Activated naive CD4-positive, alpha-beta T cell treated with anti-CD3 and anti-CD28 coated beads, Interleukin-2, amount 50 U/mL, for 16 hours (primary cell): Measurements from ENCODE around the gene SLC2A8.

Experiments
- DNase-seq: peaks from one replicate; pipeline ENCODE4 v3.0.0-alpha.2; 2020

The SLC2A8 gene

DNA sequence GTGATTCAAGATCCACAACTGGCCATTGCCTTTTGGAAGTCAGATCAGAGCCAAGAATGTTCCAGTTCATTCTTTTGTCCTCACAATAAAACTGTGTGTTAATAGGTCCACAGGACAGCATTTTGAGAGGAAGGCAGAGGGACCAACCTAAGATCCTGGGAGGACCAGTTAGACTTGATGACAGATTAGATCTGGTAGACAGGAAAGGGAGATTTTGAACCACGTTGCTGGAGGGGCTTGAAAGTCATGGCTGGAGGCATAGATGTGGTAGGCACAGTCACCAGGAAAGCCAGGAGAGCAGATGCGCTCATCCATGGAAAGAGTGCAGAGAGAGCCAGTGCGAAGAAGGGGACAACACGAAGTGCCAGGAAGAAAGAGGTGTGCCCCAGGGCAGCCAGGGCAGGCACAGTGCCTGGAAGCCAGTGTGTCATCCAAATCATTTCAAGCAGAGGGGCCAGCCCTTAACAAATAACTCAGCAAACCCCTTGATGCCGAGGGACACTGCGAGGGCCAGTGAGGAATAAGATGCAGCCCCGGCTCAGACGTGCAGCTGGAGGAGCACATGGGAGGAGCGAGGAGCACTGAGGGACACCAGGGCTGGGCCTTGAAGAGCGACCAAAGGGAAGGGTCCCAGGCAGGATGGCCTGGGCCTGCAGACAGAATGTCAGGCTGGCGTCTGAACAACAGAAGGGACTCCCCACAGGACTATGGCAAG lies 12.8 kb upstream of the SLC2A8 start:
- no peak for DNase-seq

DNA sequence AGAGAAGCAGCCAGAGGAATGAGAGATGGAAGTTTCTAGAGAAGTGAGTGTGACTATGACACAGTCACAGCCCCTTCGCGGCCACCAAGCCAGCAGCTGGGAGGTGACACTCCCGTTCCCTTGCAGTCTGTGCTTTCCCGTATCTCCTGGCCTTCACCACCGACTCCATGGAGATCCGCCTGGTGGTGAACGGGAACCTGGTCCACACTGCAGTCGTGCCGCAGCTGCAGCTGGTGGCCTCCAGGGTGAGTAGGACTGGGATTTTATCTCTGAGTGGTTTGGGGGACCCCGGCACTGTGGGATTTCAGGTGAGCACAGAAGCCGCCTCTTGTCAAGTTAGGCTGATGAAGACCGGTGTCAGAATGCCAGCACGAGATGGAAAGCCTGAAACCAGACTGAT lies 12.1 kb upstream of the SLC2A8 start:
- no peak for DNase-seq

DNA sequence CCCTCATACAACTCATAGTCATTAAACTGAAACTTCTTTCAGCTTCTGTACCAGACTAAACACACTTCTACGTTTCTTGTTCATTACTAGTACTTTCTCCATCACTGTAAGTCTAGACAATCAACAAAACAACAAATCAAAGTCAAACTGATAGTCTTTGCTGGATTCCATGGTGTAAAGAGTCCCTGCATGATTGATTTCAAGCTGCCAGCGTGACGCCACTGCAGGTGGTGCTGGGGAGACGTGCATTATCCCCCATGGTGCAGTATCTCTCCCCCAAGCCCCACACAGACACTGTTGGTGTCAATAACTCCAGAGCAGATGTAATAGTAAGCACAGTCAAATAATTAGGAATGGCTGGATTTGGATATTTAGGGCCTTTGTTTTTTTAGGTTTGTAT lies 10.7 kb upstream of the SLC2A8 start:
- DNase-seq, result no peak

DNA sequence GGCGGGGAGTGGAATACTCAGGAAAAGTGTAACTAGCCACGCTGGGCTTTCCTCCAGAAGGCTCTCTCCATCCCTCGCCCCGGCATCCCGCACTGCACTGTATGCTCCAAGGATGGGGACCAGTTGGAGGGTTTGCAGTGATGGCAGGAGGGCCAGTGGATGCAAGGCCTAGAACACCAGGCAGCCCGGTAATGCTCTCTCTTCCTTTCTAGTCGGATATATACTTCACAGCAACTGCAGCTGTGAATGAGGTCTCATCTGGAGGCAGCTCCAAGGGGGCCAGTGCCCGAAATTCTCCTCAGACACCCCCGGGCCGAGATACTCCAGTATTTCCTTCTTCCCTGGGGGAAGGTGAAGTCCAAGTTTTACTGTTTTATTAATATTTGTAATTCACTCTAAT lies 10.0 kb upstream of the SLC2A8 start:
- DNase-seq, result no peak

DNA sequence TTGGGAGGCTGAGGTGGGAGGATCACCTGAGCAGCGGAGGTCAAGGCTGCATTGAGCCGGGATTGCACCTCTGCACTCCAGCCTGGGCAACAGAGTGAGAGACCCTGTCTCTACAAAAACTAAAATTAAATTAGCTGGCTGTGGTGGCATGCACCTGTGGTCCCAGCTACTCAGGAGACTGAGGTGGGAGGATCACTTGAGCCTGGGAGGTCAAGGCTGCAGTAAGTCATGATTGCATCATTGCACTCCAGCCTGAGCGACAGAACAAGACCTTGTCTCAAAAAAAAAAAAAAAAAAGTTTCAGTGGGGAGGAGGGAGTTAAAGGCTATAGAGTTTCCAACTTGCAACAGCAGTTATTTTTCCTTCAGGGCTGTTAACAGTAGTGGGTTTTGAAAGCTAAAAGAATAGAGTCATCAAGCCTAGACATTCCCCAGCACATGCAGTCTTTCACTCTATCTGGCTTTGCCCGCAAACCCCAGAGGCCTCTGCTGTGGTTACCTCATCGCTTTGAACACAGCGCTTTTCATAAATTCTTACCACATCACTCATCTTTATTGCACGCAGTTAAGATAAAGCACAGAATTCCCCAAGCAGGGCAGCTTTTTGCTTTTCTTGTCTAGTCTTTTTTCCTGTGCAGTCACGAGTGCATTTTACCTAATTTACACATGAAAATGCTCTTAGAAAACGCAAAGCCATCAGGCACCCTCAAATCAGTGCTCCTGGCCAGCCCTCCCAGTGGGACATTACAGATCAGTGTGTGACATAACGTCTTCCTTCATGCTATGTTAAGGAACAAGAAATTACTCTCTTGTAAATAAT lies 8.7 kb upstream of the SLC2A8 start:
- DNase-seq, result peak; percentile 83

DNA sequence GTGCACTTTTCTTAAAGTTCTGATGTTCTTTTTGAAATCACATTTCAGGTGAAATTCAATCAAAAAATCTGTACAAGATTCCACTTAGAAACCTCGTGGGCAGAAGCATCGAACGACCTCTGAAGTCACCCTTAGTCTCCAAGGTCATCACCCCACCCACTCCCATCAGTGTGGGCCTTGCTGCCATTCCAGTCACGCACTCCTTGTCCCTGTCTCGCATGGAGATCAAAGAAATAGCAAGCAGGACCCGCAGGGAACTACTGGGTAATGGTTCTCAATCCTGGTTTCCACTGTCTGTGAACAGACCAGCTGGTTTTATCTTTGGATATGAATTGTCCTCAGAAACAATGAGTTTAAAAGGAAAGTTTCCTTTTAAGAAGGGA lies 8.1 kb upstream of the SLC2A8 start:
- DNase-seq, result no peak

DNA sequence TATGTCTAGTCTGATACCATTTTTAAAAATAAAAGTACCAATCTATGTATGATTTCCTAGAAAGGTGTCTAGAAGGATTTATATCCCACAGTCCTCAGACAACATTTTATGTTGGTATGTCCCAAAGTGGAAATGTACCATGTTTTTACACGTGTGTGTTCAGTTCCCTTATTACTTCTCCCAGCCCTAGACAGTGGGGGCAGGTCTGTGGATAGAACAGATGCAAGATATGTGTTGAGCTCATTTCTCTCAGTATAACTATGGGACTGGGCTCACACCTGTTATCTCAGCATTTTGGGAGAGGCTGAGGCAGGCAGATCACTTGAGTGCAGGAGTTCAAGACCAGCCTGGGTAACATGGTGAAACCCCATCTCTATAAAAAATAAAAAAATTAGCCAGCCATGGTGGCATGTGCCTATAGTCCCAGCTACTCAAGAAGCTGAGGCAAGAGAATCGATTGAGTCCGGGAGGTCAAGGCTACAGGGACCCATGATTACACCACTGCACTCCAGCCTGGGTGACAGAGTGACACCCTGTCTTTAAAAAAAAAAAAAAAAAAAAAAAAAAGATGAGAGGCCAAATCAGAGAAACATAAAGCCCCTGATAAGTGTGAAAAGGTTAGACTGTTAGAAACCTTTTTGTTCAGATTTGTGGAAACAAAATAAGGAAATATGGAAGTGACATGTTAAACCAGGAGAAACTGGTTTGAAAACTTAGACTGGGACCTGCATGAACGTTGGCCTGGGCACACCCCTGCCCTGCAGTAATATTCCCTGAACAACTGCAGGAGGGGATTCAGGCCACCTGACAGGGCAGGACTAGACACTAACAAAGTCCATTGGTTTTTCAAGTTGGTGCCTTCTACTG lies 7.4 kb upstream of the SLC2A8 start:
- DNase-seq, result no peak

DNA sequence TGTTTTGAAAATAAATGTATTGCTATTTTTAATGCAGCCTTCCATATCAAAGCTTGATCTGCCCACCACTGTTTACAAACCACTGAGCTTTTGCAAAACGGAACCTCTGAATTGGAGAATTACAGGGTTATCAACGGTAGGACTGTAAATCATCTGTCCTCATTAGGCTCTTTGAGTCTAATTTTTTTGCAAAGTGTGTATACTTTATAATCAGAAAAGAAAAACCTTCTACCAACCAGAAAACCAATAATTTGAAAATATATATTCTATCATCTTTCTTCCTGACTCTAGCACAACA lies 6.8 kb upstream of the SLC2A8 start:
- no peak for DNase-seq

DNA sequence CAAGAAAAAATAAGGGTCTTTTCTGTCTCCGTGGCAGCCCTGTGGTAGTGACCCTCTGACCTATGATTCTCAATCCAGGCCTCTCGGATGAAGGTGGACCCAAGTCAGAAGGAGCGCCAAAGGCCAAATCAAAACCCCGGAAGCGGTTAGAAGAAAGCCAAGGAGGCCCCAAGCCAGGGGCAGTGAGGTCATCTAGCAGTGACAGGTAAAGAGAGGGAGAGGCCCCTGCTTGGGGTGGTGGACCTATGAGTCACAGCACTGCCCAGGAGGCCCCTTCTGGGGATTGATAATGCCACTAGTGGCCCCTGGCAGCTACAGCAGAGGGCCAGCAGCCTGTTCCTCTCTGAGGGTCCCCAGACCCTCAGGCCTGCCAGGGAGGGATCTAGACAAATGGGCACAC lies 6.4 kb upstream of the SLC2A8 start:
- DNase-seq, result no peak

DNA sequence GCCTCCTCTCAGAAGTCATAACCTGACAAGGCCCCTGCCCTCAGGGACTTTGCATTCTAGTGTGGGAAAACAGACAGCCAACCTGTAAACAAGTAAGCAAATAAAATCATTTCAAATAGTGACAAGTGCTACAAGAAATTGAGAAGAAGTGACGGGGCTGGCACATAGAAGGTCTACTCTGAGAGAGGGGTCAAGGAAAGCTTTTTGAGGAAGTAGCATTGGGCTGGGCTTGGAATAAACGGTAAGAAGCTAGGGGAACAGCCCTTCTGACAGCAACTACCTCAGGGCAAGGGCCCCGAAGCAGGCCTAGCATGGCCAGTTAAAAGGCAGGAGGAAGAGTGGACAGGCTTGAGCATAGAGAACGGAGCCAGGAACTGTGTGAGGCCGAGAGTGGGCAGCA lies 4.8 kb upstream of the SLC2A8 start:
- no peak for DNase-seq

DNA sequence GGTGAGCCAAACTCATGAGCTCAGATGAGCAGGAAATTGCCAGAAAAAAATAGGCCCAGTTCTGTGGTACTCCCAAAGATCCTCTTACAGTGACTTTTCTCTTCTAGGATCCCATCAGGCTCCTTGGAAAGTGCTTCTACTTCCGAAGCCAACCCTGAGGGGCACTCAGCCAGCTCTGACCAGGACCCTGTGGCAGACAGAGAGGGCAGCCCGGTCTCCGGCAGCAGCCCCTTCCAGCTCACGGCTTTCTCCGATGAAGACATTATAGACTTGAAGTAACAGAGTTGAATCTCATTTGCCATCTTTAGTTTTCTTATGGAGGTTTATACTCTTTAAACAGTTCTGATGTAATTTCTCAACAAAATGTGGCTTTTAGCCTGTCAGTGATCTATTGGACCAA lies 4.0 kb upstream of the SLC2A8 start:
- no peak for DNase-seq

DNA sequence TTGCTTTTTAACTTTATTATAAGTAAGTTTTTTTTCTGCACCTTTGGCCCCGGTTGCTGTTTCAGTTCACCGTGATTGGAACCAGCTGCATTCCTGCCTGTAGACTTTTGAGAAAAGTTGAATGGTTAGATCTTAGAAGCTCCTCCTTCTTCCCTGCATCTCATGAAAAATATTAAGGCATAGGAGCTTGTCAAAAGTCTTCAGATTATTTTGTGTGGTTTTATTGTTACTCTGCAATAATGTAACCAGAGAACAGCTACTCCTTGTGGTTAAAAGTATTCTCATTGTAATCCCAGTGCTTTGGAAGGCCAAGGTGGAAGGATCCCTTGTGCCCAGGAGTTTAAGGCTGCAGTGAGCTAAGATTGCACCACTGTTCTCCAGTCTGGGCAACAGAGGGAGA lies 3.3 kb upstream of the SLC2A8 start:
- DNase-seq, result no peak

DNA sequence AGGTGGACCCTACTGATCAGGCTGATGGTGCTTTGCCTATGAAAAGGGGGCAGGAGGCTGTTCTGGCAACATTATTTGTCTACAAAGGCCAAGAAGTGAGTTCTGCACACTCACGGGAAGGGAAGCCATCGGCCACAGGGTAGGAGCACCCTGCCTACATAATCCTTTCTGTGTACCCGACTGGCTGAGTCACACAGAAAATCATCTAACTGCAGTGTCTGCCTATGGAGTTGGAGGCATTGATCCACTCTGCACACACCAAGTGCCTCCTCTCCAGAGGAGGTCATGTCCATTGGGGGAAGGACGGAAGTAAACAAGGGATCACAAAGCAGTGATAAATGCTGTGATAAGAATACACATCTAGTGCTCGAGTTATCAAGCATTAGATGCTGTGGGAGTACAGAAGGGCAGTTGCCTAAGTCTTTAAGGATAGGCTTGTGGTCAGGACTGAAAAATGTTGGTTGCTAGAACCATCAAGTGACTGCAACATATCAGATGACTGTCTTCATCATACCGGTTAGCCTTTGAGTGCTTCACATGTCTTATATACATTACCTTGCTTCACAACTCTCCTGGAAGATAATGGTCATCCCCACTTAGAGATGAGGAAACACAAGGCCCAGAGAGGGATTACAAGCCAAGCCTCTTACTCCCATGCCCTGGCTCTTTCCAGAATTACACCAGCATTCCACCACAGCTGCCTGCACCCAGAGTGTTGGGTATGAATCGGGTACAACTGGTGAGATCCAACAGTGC lies 1.3 kb upstream of the SLC2A8 start:
- no peak for DNase-seq

DNA sequence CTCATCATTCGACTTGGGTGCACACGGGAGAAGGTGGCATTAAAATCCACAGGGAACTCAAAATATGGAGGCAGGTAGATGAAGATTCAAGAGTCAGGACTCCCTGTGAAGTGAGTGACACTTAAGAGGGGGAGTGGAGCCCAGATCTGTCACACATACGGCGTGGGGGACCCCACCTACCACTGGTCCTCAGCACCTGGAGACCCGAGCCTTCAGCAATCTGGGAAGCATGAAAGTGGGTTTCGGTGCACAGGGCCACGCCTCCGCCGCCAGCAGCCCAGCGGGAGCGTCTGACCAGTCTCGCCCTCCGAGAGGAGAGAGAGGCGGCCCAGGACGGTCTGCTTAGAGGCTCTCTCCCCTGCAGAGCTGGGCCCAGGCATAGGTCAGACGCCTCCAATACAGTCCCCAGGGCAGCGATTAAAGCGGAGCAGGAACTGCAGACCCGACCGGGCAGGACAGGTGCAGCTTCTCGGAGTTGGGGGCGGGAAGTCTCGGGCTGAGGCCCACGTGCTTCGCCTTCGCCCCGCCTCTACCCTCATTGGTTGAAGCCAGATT lies 639 bp upstream of the SLC2A8 start:
- no peak for DNase-seq

DNA sequence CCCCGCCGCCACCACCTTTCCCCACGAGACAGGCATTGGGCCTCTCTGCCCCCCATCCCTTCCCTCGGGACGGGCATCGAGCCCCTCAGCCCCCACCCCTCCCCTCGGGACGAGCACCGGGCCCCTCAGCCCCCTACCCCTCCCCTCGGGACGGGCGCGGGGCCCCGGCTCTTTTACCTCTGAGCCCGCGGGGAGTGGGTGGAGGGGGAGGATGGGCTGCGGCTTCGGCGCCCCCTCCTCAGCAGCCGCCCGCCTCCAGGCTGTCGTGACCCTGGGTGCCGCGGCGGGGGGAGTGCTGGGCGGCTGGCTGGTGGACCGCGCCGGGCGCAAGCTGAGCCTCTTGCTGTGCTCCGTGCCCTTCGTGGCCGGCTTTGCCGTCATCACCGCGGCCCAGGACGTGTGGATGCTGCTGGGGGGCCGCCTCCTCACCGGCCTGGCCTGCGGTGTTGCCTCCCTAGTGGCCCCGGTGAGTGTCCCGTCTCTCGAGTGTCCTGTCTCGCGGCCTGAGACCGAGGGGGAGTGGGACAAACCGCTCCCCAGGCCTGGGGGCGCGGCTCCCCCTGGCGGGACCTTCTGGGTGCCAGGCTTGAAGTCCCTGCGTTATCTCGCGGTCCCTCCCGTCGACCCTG lies 791 bp downstream of the SLC2A8 start:
- peak; percentile 33 for DNase-seq

DNA sequence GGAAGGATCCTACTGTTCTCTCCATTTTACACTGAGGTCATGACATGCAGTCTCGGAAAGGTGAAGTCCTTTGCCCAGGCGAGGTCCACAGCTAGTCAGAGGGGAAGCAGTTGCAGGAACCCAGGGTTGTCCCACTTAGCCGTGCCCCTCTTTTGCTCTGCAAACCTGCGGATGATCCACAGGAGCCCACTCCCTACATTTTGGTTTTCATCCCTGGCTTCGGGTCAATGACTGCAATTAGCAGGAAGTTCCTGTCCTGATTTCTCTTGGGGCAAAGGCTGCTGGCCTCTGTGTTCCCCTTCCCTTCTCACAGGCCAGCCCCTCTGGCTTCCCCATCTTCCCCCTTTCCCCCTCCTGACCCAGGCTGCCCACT lies 1.3 kb downstream of the SLC2A8 start:
- DNase-seq, result no peak

DNA sequence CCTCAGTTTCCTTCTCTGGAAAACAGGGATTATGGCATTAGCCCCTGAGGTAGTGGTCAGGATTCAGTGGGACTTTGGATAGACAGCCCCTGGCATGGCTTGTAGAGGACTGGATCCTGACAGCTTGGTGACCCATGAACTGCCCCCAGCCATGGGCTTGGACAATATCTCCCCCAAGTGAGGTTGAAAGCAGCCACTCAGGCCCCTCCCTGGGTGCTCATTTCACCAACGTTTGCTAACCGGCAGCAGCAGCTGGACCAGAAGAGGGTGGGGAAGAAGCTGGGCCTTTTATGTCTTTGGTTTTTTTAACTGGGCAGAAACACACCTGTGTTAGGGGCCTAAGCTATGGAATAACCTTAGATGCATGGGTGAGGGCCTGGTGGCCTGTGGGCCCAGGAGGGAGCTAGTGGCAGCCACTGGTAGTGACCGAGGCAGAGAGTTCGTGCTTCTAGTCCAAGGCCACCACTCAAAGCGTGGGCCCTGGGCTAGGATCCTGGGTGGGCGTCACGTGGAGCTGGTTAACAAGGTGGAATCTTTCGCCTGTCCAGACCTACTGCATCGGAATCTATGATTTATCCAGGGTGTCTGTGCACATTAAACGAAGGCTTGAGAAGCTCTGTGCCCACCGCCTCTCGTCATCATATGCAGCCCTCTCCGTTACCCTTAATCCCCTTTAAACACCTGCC lies 1.9 kb downstream of the SLC2A8 start:
- no peak for DNase-seq

DNA sequence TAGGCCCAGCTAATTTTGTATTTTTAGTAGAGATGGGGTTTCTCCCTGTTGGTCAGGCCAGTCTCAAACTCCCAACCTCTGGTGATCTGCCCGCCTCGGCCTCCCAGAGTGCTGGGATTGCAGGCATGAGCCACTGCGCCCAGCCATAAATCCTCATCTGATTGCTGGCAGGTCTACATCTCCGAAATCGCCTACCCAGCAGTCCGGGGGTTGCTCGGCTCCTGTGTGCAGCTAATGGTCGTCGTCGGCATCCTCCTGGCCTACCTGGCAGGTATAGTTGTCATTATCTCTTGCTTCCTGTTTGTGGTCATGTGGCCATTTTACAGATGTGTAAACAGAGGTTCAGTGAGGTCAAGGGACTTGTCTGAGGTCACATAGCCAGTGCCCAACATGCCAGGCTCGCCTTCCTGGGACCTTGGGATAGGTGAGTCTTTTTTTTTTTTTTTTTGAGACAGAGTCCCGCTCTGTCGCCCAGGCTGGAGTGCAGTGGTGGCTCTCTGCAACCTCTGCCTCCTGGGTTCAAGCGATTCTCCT lies 2.8 kb downstream of the SLC2A8 start:
- no peak for DNase-seq

DNA sequence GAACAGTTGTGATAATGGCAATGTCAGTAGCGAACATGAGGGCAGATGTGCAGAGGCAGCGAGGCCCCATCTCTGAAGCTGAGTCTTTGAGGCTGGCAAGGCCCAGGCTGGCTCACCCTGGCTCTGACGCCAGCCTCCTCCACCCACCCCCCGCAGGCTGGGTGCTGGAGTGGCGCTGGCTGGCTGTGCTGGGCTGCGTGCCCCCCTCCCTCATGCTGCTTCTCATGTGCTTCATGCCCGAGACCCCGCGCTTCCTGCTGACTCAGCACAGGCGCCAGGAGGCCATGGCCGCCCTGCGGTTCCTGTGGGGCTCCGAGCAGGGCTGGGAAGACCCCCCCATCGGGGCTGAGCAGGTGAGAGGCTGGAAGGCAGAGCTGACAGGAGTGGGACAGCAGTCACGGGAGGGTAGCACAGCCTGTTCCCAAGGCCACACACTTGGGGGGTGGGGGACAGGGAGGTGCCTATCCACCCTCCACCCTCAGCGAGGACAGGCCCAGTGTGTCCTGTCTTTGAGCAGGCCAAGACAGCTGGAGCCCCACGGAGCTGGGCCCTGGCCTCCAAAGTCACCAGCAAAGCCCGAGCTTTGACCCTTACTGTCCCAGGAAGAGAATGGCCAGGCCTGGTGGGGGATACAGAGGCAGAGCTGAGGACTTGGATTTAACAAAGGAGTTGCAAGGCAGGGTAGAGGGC lies 5.6 kb downstream of the SLC2A8 start:
- DNase-seq, result no peak

DNA sequence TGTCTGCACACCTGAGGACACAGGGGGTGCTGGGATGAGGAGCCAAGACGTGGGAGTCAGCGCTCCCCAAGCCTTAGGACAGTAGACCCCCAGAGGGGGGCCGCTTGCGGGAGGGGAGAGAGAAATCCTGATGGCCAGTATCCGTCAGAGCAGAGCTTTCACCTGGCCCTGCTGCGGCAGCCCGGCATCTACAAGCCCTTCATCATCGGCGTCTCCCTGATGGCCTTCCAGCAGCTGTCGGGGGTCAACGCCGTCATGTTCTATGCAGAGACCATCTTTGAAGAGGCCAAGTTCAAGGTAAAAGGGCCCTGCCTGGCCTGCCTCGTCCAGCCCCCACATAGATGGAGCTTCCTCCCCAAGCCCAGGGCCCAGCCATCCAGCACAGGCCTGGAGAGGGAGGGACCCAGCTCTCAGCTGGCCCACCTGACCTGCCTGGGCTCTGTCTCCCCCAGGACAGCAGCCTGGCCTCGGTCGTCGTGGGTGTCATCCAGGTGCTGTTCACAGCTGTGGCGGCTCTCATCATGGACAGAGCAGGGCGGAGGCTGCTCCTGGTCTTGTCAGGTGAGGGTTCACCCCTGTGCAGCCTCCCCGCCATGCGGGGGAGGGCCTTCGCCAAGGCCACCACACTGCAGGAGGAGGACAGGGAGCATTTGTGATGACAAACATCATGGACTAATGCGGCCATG lies 6.7 kb downstream of the SLC2A8 start:
- DNase-seq, result no peak
